ENCODE measurements around the gene ZKSCAN4. TPM values are rescaled to one million over a fixed set of nuclear protein-coding genes. Genes with fewer than 3 reads are reported as not detected.

The ZKSCAN4 gene
- total and polyA plus RNA-seq, 2 of the 8 experiments (the other 6 are each of a cell fraction or from before 2014, with no cell fraction given): 2.2 to 6.6 TPM

DNA sequence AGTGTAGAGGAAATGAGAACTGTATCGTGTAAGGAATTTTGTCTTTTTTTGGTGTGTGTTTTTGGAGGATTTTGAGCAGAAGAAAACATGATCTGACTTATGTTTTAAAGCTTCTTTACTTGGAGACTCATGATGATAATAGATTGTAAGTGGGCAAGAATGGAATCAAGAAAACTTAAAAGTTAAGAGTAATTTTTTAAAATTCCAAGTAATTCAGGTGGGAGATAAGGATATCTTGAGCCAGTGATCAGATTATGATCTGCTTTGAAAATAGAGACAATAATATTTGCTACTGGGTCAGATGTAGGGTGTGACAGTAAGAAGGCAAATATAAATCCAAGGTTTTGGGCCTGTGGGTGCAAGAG lies 15.6 kb upstream of the ZKSCAN4 start (continued):
- TF ChIP-seq, protein P1, sequence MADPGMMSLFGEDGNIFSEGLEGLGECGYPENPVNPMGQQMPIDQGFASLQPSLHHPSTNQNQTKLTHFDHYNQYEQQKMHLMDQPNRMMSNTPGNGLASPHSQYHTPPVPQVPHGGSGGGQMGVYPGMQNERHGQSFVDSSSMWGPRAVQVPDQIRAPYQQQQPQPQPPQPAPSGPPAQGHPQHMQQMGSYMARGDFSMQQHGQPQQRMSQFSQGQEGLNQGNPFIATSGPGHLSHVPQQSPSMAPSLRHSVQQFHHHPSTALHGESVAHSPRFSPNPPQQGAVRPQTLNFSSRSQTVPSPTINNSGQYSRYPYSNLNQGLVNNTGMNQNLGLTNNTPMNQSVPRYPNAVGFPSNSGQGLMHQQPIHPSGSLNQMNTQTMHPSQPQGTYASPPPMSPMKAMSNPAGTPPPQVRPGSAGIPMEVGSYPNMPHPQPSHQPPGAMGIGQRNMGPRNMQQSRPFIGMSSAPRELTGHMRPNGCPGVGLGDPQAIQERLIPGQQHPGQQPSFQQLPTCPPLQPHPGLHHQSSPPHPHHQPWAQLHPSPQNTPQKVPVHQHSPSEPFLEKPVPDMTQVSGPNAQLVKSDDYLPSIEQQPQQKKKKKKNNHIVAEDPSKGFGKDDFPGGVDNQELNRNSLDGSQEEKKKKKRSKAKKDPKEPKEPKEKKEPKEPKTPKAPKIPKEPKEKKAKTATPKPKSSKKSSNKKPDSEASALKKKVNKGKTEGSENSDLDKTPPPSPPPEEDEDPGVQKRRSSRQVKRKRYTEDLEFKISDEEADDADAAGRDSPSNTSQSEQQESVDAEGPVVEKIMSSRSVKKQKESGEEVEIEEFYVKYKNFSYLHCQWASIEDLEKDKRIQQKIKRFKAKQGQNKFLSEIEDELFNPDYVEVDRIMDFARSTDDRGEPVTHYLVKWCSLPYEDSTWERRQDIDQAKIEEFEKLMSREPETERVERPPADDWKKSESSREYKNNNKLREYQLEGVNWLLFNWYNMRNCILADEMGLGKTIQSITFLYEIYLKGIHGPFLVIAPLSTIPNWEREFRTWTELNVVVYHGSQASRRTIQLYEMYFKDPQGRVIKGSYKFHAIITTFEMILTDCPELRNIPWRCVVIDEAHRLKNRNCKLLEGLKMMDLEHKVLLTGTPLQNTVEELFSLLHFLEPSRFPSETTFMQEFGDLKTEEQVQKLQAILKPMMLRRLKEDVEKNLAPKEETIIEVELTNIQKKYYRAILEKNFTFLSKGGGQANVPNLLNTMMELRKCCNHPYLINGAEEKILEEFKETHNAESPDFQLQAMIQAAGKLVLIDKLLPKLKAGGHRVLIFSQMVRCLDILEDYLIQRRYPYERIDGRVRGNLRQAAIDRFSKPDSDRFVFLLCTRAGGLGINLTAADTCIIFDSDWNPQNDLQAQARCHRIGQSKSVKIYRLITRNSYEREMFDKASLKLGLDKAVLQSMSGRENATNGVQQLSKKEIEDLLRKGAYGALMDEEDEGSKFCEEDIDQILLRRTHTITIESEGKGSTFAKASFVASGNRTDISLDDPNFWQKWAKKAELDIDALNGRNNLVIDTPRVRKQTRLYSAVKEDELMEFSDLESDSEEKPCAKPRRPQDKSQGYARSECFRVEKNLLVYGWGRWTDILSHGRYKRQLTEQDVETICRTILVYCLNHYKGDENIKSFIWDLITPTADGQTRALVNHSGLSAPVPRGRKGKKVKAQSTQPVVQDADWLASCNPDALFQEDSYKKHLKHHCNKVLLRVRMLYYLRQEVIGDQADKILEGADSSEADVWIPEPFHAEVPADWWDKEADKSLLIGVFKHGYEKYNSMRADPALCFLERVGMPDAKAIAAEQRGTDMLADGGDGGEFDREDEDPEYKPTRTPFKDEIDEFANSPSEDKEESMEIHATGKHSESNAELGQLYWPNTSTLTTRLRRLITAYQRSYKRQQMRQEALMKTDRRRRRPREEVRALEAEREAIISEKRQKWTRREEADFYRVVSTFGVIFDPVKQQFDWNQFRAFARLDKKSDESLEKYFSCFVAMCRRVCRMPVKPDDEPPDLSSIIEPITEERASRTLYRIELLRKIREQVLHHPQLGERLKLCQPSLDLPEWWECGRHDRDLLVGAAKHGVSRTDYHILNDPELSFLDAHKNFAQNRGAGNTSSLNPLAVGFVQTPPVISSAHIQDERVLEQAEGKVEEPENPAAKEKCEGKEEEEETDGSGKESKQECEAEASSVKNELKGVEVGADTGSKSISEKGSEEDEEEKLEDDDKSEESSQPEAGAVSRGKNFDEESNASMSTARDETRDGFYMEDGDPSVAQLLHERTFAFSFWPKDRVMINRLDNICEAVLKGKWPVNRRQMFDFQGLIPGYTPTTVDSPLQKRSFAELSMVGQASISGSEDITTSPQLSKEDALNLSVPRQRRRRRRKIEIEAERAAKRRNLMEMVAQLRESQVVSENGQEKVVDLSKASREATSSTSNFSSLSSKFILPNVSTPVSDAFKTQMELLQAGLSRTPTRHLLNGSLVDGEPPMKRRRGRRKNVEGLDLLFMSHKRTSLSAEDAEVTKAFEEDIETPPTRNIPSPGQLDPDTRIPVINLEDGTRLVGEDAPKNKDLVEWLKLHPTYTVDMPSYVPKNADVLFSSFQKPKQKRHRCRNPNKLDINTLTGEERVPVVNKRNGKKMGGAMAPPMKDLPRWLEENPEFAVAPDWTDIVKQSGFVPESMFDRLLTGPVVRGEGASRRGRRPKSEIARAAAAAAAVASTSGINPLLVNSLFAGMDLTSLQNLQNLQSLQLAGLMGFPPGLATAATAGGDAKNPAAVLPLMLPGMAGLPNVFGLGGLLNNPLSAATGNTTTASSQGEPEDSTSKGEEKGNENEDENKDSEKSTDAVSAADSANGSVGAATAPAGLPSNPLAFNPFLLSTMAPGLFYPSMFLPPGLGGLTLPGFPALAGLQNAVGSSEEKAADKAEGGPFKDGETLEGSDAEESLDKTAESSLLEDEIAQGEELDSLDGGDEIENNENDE (IDR thresholded peaks at IDR 0.05; ENCODE audit: insufficient replicate concordance, low read length): no peak
- TF ChIP-seq SP2 (IDR thresholded peaks at IDR 0.05; ENCODE audit: low read length): no peak
- TF ChIP-seq MAFK (IDR thresholded peaks at IDR 0.05; ENCODE audit: low read depth, low read length): no peak
